ENCODE data around the gene C1R.

DNA sequence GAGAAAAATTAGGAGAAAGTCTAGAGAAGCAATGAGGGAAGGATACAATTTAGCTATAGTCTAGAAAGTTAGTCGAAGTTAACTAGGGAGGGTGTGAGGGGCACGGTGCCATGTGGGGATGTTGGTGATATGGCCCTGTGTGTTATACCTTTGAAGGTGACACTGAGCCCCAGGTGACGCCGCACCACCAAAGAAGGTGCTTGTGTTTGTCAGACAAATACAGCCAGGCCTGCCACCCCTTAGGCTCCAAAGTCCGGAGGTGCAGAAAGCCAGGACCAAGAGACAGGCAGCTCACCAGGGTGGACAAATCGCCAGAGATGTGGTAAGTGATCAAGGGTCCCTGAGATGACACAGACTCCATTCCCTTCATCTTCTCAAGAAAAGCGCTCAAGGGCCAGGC, 30.6 kb downstream of the C1R start:
- TF ChIP-seq, protein P1, sequence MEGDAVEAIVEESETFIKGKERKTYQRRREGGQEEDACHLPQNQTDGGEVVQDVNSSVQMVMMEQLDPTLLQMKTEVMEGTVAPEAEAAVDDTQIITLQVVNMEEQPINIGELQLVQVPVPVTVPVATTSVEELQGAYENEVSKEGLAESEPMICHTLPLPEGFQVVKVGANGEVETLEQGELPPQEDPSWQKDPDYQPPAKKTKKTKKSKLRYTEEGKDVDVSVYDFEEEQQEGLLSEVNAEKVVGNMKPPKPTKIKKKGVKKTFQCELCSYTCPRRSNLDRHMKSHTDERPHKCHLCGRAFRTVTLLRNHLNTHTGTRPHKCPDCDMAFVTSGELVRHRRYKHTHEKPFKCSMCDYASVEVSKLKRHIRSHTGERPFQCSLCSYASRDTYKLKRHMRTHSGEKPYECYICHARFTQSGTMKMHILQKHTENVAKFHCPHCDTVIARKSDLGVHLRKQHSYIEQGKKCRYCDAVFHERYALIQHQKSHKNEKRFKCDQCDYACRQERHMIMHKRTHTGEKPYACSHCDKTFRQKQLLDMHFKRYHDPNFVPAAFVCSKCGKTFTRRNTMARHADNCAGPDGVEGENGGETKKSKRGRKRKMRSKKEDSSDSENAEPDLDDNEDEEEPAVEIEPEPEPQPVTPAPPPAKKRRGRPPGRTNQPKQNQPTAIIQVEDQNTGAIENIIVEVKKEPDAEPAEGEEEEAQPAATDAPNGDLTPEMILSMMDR (conservative IDR thresholded peaks at IDR 0.05 in 1 of 2, IDR thresholded peaks at IDR 0.05 in 1 of 2; ENCODE audit: extremely low read depth in 1 of 2, insufficient read depth in 1 of 2, low read depth in 1 of 2, low read length in 2 of 2), result no peak
- no peak for TF ChIP-seq EZH2 (IDR thresholded peaks at IDR 0.05; ENCODE audit: borderline replicate concordance, low read length)

All from mammary epithelial cell (primary cell).